Coronary artery (tissue), 2 donors: ENCODE results near the gene SGK1.

Experiments
- DNase-seq: peaks from one replicate; pipeline ENCODE4 v3.0.0-alpha.2; 2017; ENCODE audit warnings: low spot score
- H3K27ac ChIP-seq, 2 donors: fragments of 200-600 bp; sonication (generic); one replicate each; pipeline ENCODE4 v1.5.1; 2016 to 2019
- H3K4me3 ChIP-seq: fragments of 200-600 bp; sonication (generic); 2 replicates; pipeline ENCODE4 v1.5.1; 2016; ENCODE audit warnings: mild to moderate bottlenecking, moderate library complexity
- CTCF ChIP-seq: fragments of 200-600 bp; sonication (generic); IDR thresholded peaks from one replicate; pipeline ENCODE4 v1.5.1; 2019; ENCODE audit warnings: antibody characterized with exemption

The SGK1 gene

GRCh38 chr6:134317471-134318131 lies at the start of gene SGK1:
SGK1 (minus strand) TSS chr6:134318112; CDS start chr6:134317460, 652 bp downstream.
- no peak for DNase-seq
- peak within 1 kb of the TSS; percentile 74 for H3K4me3 ChIP-seq
- no peak within 1 kb of the TSS for H3K27ac ChIP-seq
- no peak for TF ChIP-seq CTCF

- Histone ChIP-seq H3K4me3 (no peak overlapping the region), H3K27ac (no peak overlapping the region)
- no peak for TF ChIP-seq CTCF
- no peak for DNase-seq
These were observed 45.6 kb upstream of the SGK1 start for GRCh38 chr6:134363323-134364039.

- DNase-seq = no peak
- TF ChIP-seq CTCF = no peak
- H3K4me3 ChIP-seq = no peak overlapping the region
- H3K27ac ChIP-seq = no peak overlapping the region
These were observed 43.1 kb upstream of the SGK1 start for GRCh38 chr6:134361011-134361410.

GRCh38 chr6:134359302-134359701 lies 41.4 kb upstream of the SGK1 start:
- TF ChIP-seq CTCF = no peak
- Histone ChIP-seq H3K27ac (no peak overlapping the region), H3K4me3 (no peak overlapping the region)
- no peak for DNase-seq

GRCh38 chr6:134358320-134358719 lies 40.4 kb upstream of the SGK1 start:
- TF ChIP-seq CTCF = no peak
- Histone ChIP-seq H3K27ac (no peak overlapping the region), H3K4me3 (no peak overlapping the region)
- DNase-seq = no peak

- TF ChIP-seq CTCF = no peak
- DNase-seq = no peak
- no peak overlapping the region for H3K4me3 ChIP-seq
- no peak overlapping the region for H3K27ac ChIP-seq
These were observed 39.1 kb upstream of the SGK1 start for GRCh38 chr6:134357022-134357487.

- no peak for DNase-seq
- Histone ChIP-seq H3K4me3 (no peak overlapping the region), H3K27ac (no peak overlapping the region)
- no peak for TF ChIP-seq CTCF
These were observed 38.5 kb upstream of the SGK1 start for GRCh38 chr6:134356405-134356804.
